ENCODE data around the gene GABRG3. TPM values are rescaled to one million over a fixed set of nuclear protein-coding genes. Genes with fewer than 3 reads are reported as not detected.

GABRG3 gene
- total and polyA plus RNA-seq, 9 of the 15 experiments (the other 6 are each of a cell fraction or from before 2014, with no cell fraction given): 4.0 to 15.1 (median 11.2) TPM

GRCh38 chr15:27183201-27183600 is 212.2 kb downstream of the GABRG3 start:
- no peak overlapping the region for H3K4me3 ChIP-seq
- in situ Hi-C loops (cut with MboI): no loop called here
- ChIA-PET POLR2A (interaction anchor here (1.0 kb wide), 1 partner anchor 16 kb away, joined by 4 read pairs; no protein-coding TSS in a partner anchor), CTCF (ENCODE audit: low intra/inter-chr PET ratio) (no interaction called here)
- no TSS peak for BruUV-seq (replicated peaks)
- H3K27ac ChIP-seq (ENCODE audit: extremely low read depth, low read depth, low read length): no peak overlapping the region
- no peak for DNase-seq (ENCODE audit: extremely low read depth in 1 of 4, low spot score in 3 of 4)
- no peaks in the 10 kb centered on the region; the same call in 2 of the 3 replicates for H3K36me3 ChIP-seq (ENCODE audit: control insufficient read depth, insufficient read depth, low read length)
- H3K9me1 ChIP-seq (ENCODE audit: control insufficient read depth, insufficient read depth, low read length): no peaks in the 10 kb centered on the region
- H3K4me1 ChIP-seq (replicated peaks in 1 of 2; ENCODE audit: control insufficient read depth in 2 of 2, insufficient read depth in 2 of 2, low read length in 2 of 2): peaks cover 0 to 19% of the 10 kb centered on the region in 2 experiments; a peak in 3 of 5 replicates
- H2AFZ ChIP-seq (ENCODE audit: low read depth, low read length): no peak overlapping the region
- no peak overlapping the region for H3K4me2 ChIP-seq (ENCODE audit: insufficient read depth, low read length)
- no peaks in the 10 kb centered on the region for H3K27me3 ChIP-seq (ENCODE audit: control insufficient read depth in 2 of 2, insufficient read depth in 2 of 2, low read length in 2 of 2)
- H3K9me3 ChIP-seq (replicated peaks; ENCODE audit: control insufficient read depth, insufficient read depth, low read depth, low read length): no peaks in the 10 kb centered on the region
- H3K79me2 ChIP-seq (ENCODE audit: control insufficient read depth, insufficient read depth, low read length): peaks cover 57% of the 10 kb centered on the region
- H3K9ac ChIP-seq (ENCODE audit: insufficient read depth in 1 of 2, low read depth in 2 of 2, low read length in 2 of 2): no peak overlapping the region
- intact Hi-C loops (cut with micrococcal nuclease): no loop called here
- ATAC-seq: no peak
- H4K20me1 ChIP-seq (replicated peaks; ENCODE audit: control insufficient read depth, insufficient read depth, low read length): no peaks in the 10 kb centered on the region
- WGBS (ENCODE audit: insufficient coverage, low coverage, missing lambda C conversion rate): 71% methylated on average over 4 of the region's 4 CpGs
- no peak for FAIRE-seq
- TF ChIP-seq ZBTB11 (CRISPR knock-in tag; IDR thresholded peaks at IDR 0.05) (no peak), E2F8 (IDR thresholded peaks at IDR 0.05; ENCODE audit: low read depth, partially characterized antibody) (no peak), MCM7 (IDR thresholded peaks at IDR 0.05) (no peak), PML (IDR thresholded peaks at IDR 0.05; ENCODE audit: low read length) (no peak), SMARCB1 (IDR thresholded peaks at IDR 0.05; ENCODE audit: insufficient read length, low read depth) (no peak), MBD1 (CRISPR knock-in tag; IDR thresholded peaks at IDR 0.05) (no peak), DNMT1 (IDR thresholded peaks at IDR 0.05) (no peak), EP400 (IDR thresholded peaks at IDR 0.05) (no peak), ZNF217 (CRISPR knock-in tag; IDR thresholded peaks at IDR 0.05) (no peak), ZNF57 (CRISPR knock-in tag; IDR thresholded peaks at IDR 0.05) (no peak), SRF (CRISPR knock-in tag; IDR thresholded peaks at IDR 0.05) (no peak), ZNF124 (CRISPR knock-in tag; IDR thresholded peaks at IDR 0.05) (no peak), HNRNPH1 (optimal IDR thresholded peaks at IDR 0.05; ENCODE audit: low read depth, low read length) (no peak), FOXJ3 (CRISPR knock-in tag; IDR thresholded peaks at IDR 0.05) (no peak), ARNT (IDR thresholded peaks at IDR 0.05) (no peak), ZC3H11A (IDR thresholded peaks at IDR 0.05; ENCODE audit: low read depth, low read length) (no peak), ZNF175 (CRISPR knock-in tag; IDR thresholded peaks at IDR 0.05; ENCODE audit: low read depth) (no peak)

Measured in K562 (cell line).